ENCODE data around the gene CCDC61.

- no peak for TF ChIP-seq CTCF (IDR thresholded peaks at IDR 0.05 in 4 of 5, conservative IDR thresholded peaks at IDR 0.05 in 1 of 5)
- no peak for TF ChIP-seq POLR2A (IDR thresholded peaks at IDR 0.05)
Measured at GRCh38 chr19:45952341-45952685, 43.0 kb upstream of the CCDC61 start.

Data from gastrocnemius medialis (tissue), 4 donors.